ENCODE results near the gene TOPBP1. TPM values are rescaled to one million over a fixed set of nuclear protein-coding genes. Genes with fewer than 3 reads are reported as not detected.

Gene TOPBP1
- total RNA-seq, 1 donor from 2014 or later, result 27.0 TPM

DNA sequence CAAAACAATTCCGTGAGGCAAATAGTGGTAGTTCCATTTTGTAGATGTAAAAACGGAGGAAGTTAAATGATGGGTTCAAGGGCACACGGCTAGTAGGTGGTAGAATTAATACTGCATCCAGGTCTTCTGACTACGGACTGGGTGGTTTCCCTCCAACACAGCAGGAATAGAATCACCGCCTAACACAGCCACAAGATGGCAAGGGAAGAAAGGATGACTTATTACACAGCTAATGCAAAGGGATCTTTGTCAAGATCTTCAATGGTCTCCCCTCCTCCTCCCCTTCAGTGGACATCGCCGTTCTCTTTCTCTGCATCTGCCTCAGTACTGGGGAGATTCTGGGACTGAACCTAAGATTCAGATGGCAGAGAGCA is 524 bp upstream of the TOPBP1 start:
- peak; percentile 2 for DNase-seq (ENCODE audit: low read depth)
- Histone ChIP-seq H3K36me3 (ENCODE audit: control insufficient read depth, insufficient read depth, low read length) (no peaks in the 10 kb centered on the region), H3K4me3 (ENCODE audit: low read depth, low read length) (peak overlapping the region; percentile 97), H3K27me3 (ENCODE audit: control insufficient read depth, insufficient read depth, low read length) (no peaks in the 10 kb centered on the region)
- TF ChIP-seq, protein P1, sequence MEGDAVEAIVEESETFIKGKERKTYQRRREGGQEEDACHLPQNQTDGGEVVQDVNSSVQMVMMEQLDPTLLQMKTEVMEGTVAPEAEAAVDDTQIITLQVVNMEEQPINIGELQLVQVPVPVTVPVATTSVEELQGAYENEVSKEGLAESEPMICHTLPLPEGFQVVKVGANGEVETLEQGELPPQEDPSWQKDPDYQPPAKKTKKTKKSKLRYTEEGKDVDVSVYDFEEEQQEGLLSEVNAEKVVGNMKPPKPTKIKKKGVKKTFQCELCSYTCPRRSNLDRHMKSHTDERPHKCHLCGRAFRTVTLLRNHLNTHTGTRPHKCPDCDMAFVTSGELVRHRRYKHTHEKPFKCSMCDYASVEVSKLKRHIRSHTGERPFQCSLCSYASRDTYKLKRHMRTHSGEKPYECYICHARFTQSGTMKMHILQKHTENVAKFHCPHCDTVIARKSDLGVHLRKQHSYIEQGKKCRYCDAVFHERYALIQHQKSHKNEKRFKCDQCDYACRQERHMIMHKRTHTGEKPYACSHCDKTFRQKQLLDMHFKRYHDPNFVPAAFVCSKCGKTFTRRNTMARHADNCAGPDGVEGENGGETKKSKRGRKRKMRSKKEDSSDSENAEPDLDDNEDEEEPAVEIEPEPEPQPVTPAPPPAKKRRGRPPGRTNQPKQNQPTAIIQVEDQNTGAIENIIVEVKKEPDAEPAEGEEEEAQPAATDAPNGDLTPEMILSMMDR (IDR thresholded peaks at IDR 0.05; ENCODE audit: insufficient read depth, low read length, poor library complexity, severe bottlenecking), result no peak

GRCh38 chr3:133659806-133660205 is 1.9 kb downstream of the TOPBP1 start:
- Histone ChIP-seq H3K36me3 (ENCODE audit: control insufficient read depth, insufficient read depth, low read length) (peaks cover 1% of the 10 kb centered on the region), H3K4me3 (ENCODE audit: low read depth, low read length) (no peak overlapping the region), H3K27me3 (ENCODE audit: control insufficient read depth, insufficient read depth, low read length) (no peaks in the 10 kb centered on the region)
- TF ChIP-seq, protein P1 (IDR thresholded peaks at IDR 0.05; ENCODE audit: insufficient read depth, low read length, poor library complexity, severe bottlenecking), result no peak
- no peak for DNase-seq (ENCODE audit: low read depth)

GRCh38 chr3:133655731-133656515 is 5.8 kb downstream of the TOPBP1 start:
- Histone ChIP-seq H3K27me3 (ENCODE audit: control insufficient read depth, insufficient read depth, low read length) (no peaks in the 10 kb centered on the region), H3K36me3 (ENCODE audit: control insufficient read depth, insufficient read depth, low read length) (peaks cover 1% of the 10 kb centered on the region), H3K4me3 (ENCODE audit: low read depth, low read length) (no peak overlapping the region)
- DNase-seq (ENCODE audit: low read depth), result no peak
- TF ChIP-seq, protein P1 (IDR thresholded peaks at IDR 0.05; ENCODE audit: insufficient read depth, low read length, poor library complexity, severe bottlenecking), result no peak

GRCh38 chr3:133649486-133650068 is 12.2 kb downstream of the TOPBP1 start:
- TF ChIP-seq, protein P1 (IDR thresholded peaks at IDR 0.05; ENCODE audit: insufficient read depth, low read length, poor library complexity, severe bottlenecking), result no peak
- no peaks in the 10 kb centered on the region for H3K27me3 ChIP-seq (ENCODE audit: control insufficient read depth, insufficient read depth, low read length)
- H3K4me3 ChIP-seq (ENCODE audit: low read depth, low read length), result no peak overlapping the region
- DNase-seq (ENCODE audit: low read depth), result no peak
- no peaks in the 10 kb centered on the region for H3K36me3 ChIP-seq (ENCODE audit: control insufficient read depth, insufficient read depth, low read length)

DNA sequence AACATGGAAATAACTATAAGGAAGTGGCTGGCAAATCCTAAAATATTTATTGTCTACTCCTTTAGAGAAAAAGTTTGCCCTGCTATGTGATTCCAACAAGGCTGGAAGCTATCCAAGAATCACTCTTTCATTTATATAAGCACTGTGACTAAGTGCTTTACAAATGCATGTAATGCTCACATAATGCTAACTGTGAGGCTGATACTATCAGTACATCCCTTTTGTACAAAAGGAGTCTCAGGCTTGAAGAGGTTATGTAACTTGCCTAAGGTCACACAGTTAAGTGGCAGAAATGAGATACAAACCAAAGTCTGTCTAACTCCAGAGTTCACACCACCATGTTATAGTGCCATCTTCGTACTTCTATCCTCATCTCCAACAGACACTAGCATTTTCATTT is 17.0 kb downstream of the TOPBP1 start:
- H3K36me3 ChIP-seq (ENCODE audit: control insufficient read depth, insufficient read depth, low read length), result no peaks in the 10 kb centered on the region
- no peaks in the 10 kb centered on the region for H3K27me3 ChIP-seq (ENCODE audit: control insufficient read depth, insufficient read depth, low read length)
- peak; percentile 54 for DNase-seq (ENCODE audit: low read depth)
- TF ChIP-seq, protein P1 (IDR thresholded peaks at IDR 0.05; ENCODE audit: insufficient read depth, low read length, poor library complexity, severe bottlenecking), result no peak
- no peak overlapping the region for H3K4me3 ChIP-seq (ENCODE audit: low read depth, low read length)

Data from kidney epithelial cell (primary cell).